ENCODE measurements around the gene RAD51AP1.

DNA sequence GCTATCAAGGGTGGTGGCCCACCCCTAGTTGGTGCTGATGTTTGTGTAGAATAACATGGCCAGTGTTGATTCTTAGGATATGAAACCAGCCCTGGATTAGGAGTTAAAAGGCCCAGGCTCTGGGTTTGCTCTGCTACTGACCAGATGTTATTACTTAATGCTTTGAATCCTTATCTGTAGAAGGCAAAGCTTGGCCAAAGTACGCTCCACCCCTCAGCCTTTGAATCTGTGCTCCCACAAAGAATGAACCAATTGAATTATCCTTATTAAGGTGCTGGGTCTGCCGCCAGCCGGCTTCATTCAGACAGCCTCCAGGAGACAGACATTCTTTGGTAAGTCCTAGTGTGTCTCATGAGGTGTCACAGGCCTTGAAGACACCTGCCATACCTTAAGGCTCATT, 68.4 kb downstream of the RAD51AP1 start:
- TF ChIP-seq, protein P1, sequence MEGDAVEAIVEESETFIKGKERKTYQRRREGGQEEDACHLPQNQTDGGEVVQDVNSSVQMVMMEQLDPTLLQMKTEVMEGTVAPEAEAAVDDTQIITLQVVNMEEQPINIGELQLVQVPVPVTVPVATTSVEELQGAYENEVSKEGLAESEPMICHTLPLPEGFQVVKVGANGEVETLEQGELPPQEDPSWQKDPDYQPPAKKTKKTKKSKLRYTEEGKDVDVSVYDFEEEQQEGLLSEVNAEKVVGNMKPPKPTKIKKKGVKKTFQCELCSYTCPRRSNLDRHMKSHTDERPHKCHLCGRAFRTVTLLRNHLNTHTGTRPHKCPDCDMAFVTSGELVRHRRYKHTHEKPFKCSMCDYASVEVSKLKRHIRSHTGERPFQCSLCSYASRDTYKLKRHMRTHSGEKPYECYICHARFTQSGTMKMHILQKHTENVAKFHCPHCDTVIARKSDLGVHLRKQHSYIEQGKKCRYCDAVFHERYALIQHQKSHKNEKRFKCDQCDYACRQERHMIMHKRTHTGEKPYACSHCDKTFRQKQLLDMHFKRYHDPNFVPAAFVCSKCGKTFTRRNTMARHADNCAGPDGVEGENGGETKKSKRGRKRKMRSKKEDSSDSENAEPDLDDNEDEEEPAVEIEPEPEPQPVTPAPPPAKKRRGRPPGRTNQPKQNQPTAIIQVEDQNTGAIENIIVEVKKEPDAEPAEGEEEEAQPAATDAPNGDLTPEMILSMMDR (IDR thresholded peaks at IDR 0.05; ENCODE audit: insufficient read depth, low read length): no peak
- TF ChIP-seq POLR2AphosphoS5 (IDR thresholded peaks at IDR 0.05; ENCODE audit: low read depth): no peak
- TF ChIP-seq SPI1 (IDR thresholded peaks at IDR 0.05; ENCODE audit: borderline replicate concordance, low read depth): no peak
- TF ChIP-seq, protein P2, sequence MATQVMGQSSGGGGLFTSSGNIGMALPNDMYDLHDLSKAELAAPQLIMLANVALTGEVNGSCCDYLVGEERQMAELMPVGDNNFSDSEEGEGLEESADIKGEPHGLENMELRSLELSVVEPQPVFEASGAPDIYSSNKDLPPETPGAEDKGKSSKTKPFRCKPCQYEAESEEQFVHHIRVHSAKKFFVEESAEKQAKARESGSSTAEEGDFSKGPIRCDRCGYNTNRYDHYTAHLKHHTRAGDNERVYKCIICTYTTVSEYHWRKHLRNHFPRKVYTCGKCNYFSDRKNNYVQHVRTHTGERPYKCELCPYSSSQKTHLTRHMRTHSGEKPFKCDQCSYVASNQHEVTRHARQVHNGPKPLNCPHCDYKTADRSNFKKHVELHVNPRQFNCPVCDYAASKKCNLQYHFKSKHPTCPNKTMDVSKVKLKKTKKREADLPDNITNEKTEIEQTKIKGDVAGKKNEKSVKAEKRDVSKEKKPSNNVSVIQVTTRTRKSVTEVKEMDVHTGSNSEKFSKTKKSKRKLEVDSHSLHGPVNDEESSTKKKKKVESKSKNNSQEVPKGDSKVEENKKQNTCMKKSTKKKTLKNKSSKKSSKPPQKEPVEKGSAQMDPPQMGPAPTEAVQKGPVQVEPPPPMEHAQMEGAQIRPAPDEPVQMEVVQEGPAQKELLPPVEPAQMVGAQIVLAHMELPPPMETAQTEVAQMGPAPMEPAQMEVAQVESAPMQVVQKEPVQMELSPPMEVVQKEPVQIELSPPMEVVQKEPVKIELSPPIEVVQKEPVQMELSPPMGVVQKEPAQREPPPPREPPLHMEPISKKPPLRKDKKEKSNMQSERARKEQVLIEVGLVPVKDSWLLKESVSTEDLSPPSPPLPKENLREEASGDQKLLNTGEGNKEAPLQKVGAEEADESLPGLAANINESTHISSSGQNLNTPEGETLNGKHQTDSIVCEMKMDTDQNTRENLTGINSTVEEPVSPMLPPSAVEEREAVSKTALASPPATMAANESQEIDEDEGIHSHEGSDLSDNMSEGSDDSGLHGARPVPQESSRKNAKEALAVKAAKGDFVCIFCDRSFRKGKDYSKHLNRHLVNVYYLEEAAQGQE (IDR thresholded peaks at IDR 0.05; ENCODE audit: insufficient replicate concordance, low read depth): no peak
- TF ChIP-seq GABPA (IDR thresholded peaks at IDR 0.05; ENCODE audit: low read depth): no peak

Data from HL-60 (cell line).